ENCODE measurements around the gene ADI1.

The ADI1 gene

DNA sequence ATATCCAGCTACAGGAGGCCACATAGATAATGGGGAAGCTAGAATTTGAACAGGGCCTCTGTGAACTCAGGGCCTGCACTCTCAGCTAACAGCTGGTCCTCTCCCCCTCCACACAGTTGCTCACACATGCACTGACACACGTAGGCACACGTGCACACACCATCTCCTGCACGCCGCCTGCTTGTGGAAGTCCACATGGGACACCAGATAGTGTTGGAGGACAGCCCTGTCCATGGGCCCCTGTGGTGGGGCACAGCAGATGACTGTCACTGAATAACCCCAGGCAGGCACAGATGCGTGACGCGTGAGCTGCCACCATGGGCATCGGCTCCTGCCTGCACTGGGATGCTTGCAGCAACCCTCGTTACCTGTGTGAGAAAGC, 52.9 kb downstream of the ADI1 start:
- no peak overlapping the region for H3K4me2 ChIP-seq
- H2AFZ ChIP-seq (ENCODE audit: low read depth): no peak overlapping the region
- no peak overlapping the region for H3K4me3 ChIP-seq (IDR thresholded peaks at IDR 0.05; ENCODE audit: insufficient read depth, low read depth, low read length)
- no peak overlapping the region for H3K27ac ChIP-seq
- H4K20me1 ChIP-seq (ENCODE audit: insufficient read depth): no peaks in the 10 kb centered on the region
- no peaks in the 10 kb centered on the region for H3K79me2 ChIP-seq (ENCODE audit: insufficient read depth, low read depth)
- TF ChIP-seq, protein P1, sequence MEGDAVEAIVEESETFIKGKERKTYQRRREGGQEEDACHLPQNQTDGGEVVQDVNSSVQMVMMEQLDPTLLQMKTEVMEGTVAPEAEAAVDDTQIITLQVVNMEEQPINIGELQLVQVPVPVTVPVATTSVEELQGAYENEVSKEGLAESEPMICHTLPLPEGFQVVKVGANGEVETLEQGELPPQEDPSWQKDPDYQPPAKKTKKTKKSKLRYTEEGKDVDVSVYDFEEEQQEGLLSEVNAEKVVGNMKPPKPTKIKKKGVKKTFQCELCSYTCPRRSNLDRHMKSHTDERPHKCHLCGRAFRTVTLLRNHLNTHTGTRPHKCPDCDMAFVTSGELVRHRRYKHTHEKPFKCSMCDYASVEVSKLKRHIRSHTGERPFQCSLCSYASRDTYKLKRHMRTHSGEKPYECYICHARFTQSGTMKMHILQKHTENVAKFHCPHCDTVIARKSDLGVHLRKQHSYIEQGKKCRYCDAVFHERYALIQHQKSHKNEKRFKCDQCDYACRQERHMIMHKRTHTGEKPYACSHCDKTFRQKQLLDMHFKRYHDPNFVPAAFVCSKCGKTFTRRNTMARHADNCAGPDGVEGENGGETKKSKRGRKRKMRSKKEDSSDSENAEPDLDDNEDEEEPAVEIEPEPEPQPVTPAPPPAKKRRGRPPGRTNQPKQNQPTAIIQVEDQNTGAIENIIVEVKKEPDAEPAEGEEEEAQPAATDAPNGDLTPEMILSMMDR (conservative IDR thresholded peaks at IDR 0.05; ENCODE audit: low read depth, low read length): no peak
- peaks cover 7% of the 10 kb centered on the region for H3K4me1 ChIP-seq (ENCODE audit: low read depth, poor library complexity, severe bottlenecking)
- H3K9ac ChIP-seq: no peak overlapping the region
- H3K27me3 ChIP-seq (ENCODE audit: insufficient read depth, low read depth): no peaks in the 10 kb centered on the region
- H3K36me3 ChIP-seq (ENCODE audit: insufficient read depth): no peaks in the 10 kb centered on the region

DNA sequence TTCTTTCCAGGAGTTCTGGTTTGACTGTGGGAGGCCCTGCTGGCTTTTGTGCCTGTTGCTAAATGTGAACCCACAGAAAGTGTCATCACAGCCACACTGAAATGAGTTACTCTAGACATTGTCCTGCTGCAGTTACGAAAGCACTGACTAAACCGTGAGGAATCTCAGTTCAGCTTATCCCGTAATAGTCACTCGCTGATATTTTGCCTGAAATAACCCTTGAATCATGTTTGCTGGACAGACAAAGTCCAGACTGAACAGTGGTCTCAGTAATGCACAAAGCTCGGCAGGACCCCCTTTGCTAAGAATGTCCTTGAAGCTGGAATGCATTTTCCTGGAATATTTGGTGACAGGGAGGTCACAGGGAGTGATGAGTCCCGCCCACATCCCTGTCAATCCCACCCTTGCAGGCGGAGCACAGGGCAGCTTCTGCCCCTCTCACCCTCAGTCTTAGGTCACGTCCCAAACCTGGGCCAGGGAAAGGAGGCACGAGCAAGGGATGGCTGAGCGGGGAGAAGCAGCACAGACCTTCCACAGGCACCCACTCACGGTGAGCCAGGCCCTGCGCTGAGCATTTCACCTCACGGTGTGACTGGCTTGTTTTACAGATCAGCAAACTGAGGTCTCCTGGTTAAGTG, 53.4 kb downstream of the ADI1 start:
- Histone ChIP-seq H4K20me1 (ENCODE audit: insufficient read depth) (no peaks in the 10 kb centered on the region), H3K4me3 (IDR thresholded peaks at IDR 0.05; ENCODE audit: insufficient read depth, low read depth, low read length) (no peak overlapping the region), H3K9ac (no peak overlapping the region), H3K79me2 (ENCODE audit: insufficient read depth, low read depth) (no peaks in the 10 kb centered on the region), H3K4me2 (no peak overlapping the region), H3K27me3 (ENCODE audit: insufficient read depth, low read depth) (no peaks in the 10 kb centered on the region), H3K4me1 (ENCODE audit: low read depth, poor library complexity, severe bottlenecking) (peaks cover 8% of the 10 kb centered on the region), H3K36me3 (ENCODE audit: insufficient read depth) (no peaks in the 10 kb centered on the region), H3K27ac (no peak overlapping the region), H2AFZ (ENCODE audit: low read depth) (no peak overlapping the region)
- TF ChIP-seq, protein P1 (conservative IDR thresholded peaks at IDR 0.05; ENCODE audit: low read depth, low read length): no peak

DNA sequence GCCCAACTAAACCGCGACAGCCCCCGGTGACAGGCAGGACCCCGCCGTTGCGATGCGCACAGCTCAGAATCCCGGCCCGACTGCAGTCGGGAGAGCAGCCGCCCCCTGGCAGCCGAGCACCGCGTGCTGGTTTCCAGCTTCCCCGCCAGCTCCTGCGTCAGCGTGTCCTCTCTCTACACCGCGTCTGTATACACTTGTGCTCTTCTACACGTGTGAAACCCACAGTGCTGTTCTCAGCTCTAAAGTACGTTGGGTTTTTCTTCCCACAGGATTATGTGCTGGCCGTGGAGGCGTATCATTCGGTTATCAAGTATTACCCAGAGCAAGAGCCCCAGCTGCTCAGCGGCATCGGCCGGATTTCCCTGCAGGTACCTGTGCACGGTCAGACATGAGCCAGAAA, 54.0 kb downstream of the ADI1 start:
- H3K9ac ChIP-seq: no peak overlapping the region
- no peaks in the 10 kb centered on the region for H3K36me3 ChIP-seq (ENCODE audit: insufficient read depth)
- H3K79me2 ChIP-seq (ENCODE audit: insufficient read depth, low read depth): no peaks in the 10 kb centered on the region
- no peaks in the 10 kb centered on the region for H3K27me3 ChIP-seq (ENCODE audit: insufficient read depth, low read depth)
- TF ChIP-seq, protein P1 (conservative IDR thresholded peaks at IDR 0.05; ENCODE audit: low read depth, low read length): no peak
- no peak overlapping the region for H3K4me3 ChIP-seq (IDR thresholded peaks at IDR 0.05; ENCODE audit: insufficient read depth, low read depth, low read length)
- no peaks in the 10 kb centered on the region for H4K20me1 ChIP-seq (ENCODE audit: insufficient read depth)
- no peak overlapping the region for H3K27ac ChIP-seq
- peaks cover 8% of the 10 kb centered on the region for H3K4me1 ChIP-seq (ENCODE audit: low read depth, poor library complexity, severe bottlenecking)
- H3K4me2 ChIP-seq: no peak overlapping the region
- H2AFZ ChIP-seq (ENCODE audit: low read depth): no peak overlapping the region

DNA sequence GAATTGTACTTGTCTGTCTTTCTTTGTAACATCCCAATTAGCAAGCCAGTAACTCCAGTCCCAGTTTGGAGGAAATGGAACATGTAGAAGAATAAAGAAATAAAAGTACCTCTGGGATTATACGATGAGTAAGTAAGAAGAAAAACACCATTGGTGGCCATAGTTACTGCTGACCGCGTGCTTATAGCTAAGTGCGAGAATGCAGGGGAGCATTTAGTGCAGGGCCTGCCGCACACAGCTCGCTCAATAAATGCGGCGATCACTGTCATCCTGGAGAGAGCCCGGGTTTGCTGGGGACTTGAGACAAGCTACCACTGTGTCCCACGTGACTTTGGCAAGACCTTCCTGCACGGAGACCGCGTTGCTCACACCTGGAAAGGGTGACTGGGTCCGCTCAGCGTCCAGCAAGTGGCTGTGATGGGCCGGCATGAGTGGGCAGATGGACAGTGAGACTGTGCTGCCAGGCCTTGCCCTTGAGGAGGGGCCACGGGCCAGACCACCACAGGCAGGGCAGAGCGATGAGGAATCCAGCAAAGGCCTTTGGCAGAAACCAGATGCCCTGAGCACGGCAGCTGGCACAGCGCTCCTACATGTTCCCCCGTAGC, 54.8 kb downstream of the ADI1 start:
- no peak overlapping the region for H3K27ac ChIP-seq
- H3K27me3 ChIP-seq (ENCODE audit: insufficient read depth, low read depth): no peaks in the 10 kb centered on the region
- no peaks in the 10 kb centered on the region for H4K20me1 ChIP-seq (ENCODE audit: insufficient read depth)
- TF ChIP-seq, protein P1 (conservative IDR thresholded peaks at IDR 0.05; ENCODE audit: low read depth, low read length): no peak
- peaks cover 8% of the 10 kb centered on the region for H3K4me1 ChIP-seq (ENCODE audit: low read depth, poor library complexity, severe bottlenecking)
- H3K4me2 ChIP-seq: no peak overlapping the region
- no peak overlapping the region for H3K9ac ChIP-seq
- H3K4me3 ChIP-seq (IDR thresholded peaks at IDR 0.05; ENCODE audit: insufficient read depth, low read depth, low read length): no peak overlapping the region
- H3K79me2 ChIP-seq (ENCODE audit: insufficient read depth, low read depth): no peaks in the 10 kb centered on the region
- H2AFZ ChIP-seq (ENCODE audit: low read depth): no peak overlapping the region
- no peaks in the 10 kb centered on the region for H3K36me3 ChIP-seq (ENCODE audit: insufficient read depth)

Data from KMS-11 (cell line).